Measurements from ENCODE around the gene NDUFS3. TPM values are rescaled to one million over a fixed set of nuclear protein-coding genes. Genes with fewer than 3 reads are reported as not detected.

NDUFS3 gene
- total and polyA plus RNA-seq, 2 experiments from 2014 or later, result 79.1 to 232 TPM

DNA sequence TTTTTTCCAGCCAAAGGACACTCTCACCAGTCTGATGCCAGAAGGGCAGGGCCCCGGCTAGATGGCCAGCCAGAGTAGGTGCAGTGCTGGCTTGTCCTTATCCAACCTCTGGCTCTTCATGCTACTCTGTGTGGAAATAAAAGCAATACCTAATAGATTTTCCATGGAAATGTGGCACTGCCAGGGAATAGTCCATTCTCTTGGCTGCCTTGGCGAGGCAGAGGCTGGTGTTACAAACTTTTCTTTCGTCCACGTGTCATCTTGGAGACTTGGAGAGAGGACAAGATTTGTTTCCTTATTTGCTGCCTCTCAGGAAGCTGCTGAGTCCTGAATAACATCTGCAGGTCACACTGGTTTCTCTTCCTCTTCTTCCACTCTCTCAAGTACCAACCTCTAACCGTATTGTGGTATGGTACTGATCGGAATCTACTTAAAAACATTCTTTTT lies 32.5 kb downstream of the NDUFS3 start:
- no peak for TF ChIP-seq CTCF (IDR thresholded peaks at IDR 0.05; ENCODE audit: low read depth, low read length)
- no peak overlapping the region for H3K4me3 ChIP-seq
- no peak for DNase-seq (ENCODE audit: low read depth in 1 of 2, low spot score in 1 of 2)
- no peaks in the 10 kb centered on the region for H3K36me3 ChIP-seq
- H3K4me1 ChIP-seq (ENCODE audit: low read depth), result peaks cover 21% of the 10 kb centered on the region
- H3K27ac ChIP-seq, result no peak overlapping the region
- no peaks in the 10 kb centered on the region for H3K9me3 ChIP-seq (ENCODE audit: low read depth)
- no peaks in the 10 kb centered on the region for H3K27me3 ChIP-seq

- TF ChIP-seq CTCF (IDR thresholded peaks at IDR 0.05; ENCODE audit: low read depth, low read length), result no peak
- Histone ChIP-seq H3K4me3 (no peak overlapping the region), H3K27ac (no peak overlapping the region), H3K36me3 (peaks cover 15% of the 10 kb centered on the region), H3K4me1 (ENCODE audit: low read depth) (no peaks in the 10 kb centered on the region), H3K27me3 (no peaks in the 10 kb centered on the region), H3K9me3 (ENCODE audit: low read depth) (no peaks in the 10 kb centered on the region)
- DNase-seq (ENCODE audit: low read depth in 1 of 2, low spot score in 1 of 2), result no peak
Measured at GRCh38 chr11:47615249-47615648, 36.4 kb downstream of the NDUFS3 start.

GRCh38 chr11:47616726-47617416 lies 38.0 kb downstream of the NDUFS3 start:
- H3K27me3 ChIP-seq, result no peaks in the 10 kb centered on the region
- H3K4me1 ChIP-seq (ENCODE audit: low read depth), result no peaks in the 10 kb centered on the region
- peak; percentile 75 to 89 for DNase-seq (ENCODE audit: low read depth in 1 of 2, low spot score in 1 of 2)
- peak overlapping the region; percentile 14 for H3K27ac ChIP-seq
- H3K36me3 ChIP-seq, result peaks cover 18% of the 10 kb centered on the region
- no peak overlapping the region for H3K4me3 ChIP-seq
- no peaks in the 10 kb centered on the region for H3K9me3 ChIP-seq (ENCODE audit: low read depth)
- TF ChIP-seq CTCF (IDR thresholded peaks at IDR 0.05; ENCODE audit: low read depth, low read length), result peak; percentile 97

DNA sequence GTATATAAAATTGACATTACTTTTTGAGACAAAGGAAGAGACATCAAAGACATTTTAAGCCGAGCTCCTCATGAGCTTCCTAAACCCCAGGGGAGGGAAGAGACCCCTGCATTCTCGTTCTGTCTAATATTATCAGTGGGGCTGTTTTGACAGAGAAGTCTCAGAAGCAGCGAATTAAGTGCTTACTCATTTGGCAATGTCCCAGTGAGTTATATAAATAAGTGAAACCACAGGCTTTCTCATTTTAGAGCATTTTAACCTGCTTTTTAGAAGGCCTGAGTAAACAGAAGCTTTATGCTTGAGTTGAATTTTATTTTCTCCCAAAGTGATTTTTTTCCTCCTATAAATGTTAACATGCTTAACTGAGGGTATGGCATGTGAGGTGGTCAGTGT lies 38.5 kb downstream of the NDUFS3 start:
- H3K27ac ChIP-seq, result peak overlapping the region; percentile 14
- no peak overlapping the region for H3K4me3 ChIP-seq
- H3K9me3 ChIP-seq (ENCODE audit: low read depth), result no peaks in the 10 kb centered on the region
- no peaks in the 10 kb centered on the region for H3K4me1 ChIP-seq (ENCODE audit: low read depth)
- TF ChIP-seq CTCF (IDR thresholded peaks at IDR 0.05; ENCODE audit: low read depth, low read length), result no peak
- H3K27me3 ChIP-seq, result no peaks in the 10 kb centered on the region
- peaks cover 23% of the 10 kb centered on the region for H3K36me3 ChIP-seq
- peak in 1 of 2 donors; percentile 46 for DNase-seq (ENCODE audit: low read depth in 1 of 2, low spot score in 1 of 2)

- Histone ChIP-seq H3K4me3 (no peak overlapping the region), H3K27me3 (no peaks in the 10 kb centered on the region), H3K27ac (no peak overlapping the region), H3K36me3 (peaks cover 52% of the 10 kb centered on the region), H3K4me1 (ENCODE audit: low read depth) (no peaks in the 10 kb centered on the region), H3K9me3 (ENCODE audit: low read depth) (no peaks in the 10 kb centered on the region)
- no peak for TF ChIP-seq CTCF (IDR thresholded peaks at IDR 0.05; ENCODE audit: low read depth, low read length)
- no peak for DNase-seq (ENCODE audit: low read depth in 1 of 2, low spot score in 1 of 2)
Measured at GRCh38 chr11:47620836-47621378, 42.0 kb downstream of the NDUFS3 start.

Measured in cardiac muscle cell (in vitro differentiated cells and primary cell).